Measurements from ENCODE around the gene ARMC9.
"Not testable (repeated sequence)": the region's sequence is repeated elsewhere in the genome, so short reads cannot be mapped to it uniquely, and the experiment has no call there.

The ARMC9 gene

GRCh38 chr2:231246171-231246842 lies 47.9 kb downstream of the ARMC9 start (continued):
- TF ChIP-seq ZSCAN18 (tag by site-specific recombination; IDR thresholded peaks at IDR 0.05): no peak

DNA sequence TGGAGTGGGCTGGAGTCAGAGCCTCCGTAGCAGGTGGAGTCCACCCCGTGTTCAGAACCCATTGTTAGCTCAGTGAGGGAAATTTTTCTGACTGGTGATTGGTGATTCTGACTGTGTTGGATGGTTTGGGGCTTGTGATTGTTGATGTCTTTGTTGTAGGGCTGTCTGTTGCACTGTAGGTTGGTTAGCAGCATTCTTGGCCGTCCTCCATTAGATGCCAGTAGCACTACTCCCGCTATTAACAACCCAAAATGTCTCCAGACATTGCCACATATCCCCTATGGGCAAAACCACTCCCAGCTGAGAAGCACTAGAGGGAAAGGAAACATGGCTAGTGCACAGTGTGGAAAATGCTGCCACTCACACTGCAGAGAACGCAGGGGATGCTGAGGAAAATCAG lies 51.7 kb downstream of the ARMC9 start:
- H3K4me1 ChIP-seq (ENCODE audit: control insufficient read depth, insufficient read depth, low read length): peaks cover 7% of the 10 kb centered on the region
- ChIA-PET POLR2A (no interaction called here), CTCF (interaction anchor here (0.7 kb wide), 1 partner anchor 11 kb away, joined by 3 read pairs; no protein-coding TSS in a partner anchor)
- TF ChIP-seq ZNF639 (tag by site-specific recombination; IDR thresholded peaks at IDR 0.05) (no peak), HOXC10 (CRISPR knock-in tag; IDR thresholded peaks at IDR 0.05) (no peak), ZSCAN30 (tag by site-specific recombination; IDR thresholded peaks at IDR 0.05) (no peak), PRDM1 (tag by site-specific recombination; IDR thresholded peaks at IDR 0.05) (no peak), ZNF121 (tag by site-specific recombination; IDR thresholded peaks at IDR 0.05) (no peak), YY2 (tag by site-specific recombination; IDR thresholded peaks at IDR 0.05) (no peak), ZNF473 (tag by site-specific recombination; IDR thresholded peaks at IDR 0.05) (no peak), ZNF433 (tag by site-specific recombination; IDR thresholded peaks at IDR 0.05; ENCODE audit: low read depth) (no peak), SP3 (tag by site-specific recombination; IDR thresholded peaks at IDR 0.05) (no peak), ZNF404 (tag by site-specific recombination; IDR thresholded peaks at IDR 0.05) (no peak)
- no peaks in the 10 kb centered on the region for H3K9me3 ChIP-seq (ENCODE audit: control insufficient read depth, insufficient read depth, low read depth, low read length)
- H3K27ac ChIP-seq (ENCODE audit: extremely low read depth, low read depth, low read length): no peak overlapping the region
- no peak overlapping the region for H3K4me3 ChIP-seq (ENCODE audit: low read depth, low read length)
- peaks cover 0 to 13% of the 10 kb centered on the region in 2 experiments; a peak in 1 of 3 replicates for H3K36me3 ChIP-seq (ENCODE audit: control insufficient read depth in 2 of 2, insufficient read depth in 1 of 2, low read length in 2 of 2)

DNA sequence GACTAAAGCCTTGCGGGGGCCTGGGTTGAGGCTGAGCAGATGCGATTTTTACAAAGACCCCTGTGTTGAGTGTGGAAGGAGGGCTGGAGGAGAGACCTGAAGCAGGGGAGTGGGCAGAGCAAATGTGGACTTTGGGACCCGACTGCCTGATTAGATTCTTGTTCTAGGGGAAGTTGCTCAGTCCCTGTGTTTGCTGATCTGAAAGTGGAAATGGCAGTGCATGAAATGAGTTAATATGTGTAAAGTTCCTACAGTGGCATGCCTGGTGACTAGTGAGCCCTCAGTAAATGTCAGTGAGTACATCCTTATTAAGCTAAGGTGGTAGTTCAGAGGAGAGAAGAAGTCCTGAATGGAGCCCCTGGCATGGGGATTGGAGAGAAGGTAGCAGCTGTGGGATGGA lies 52.3 kb downstream of the ARMC9 start:
- CTCF ChIA-PET: no interaction called here
- POLR2A ChIA-PET: no interaction called here
- H3K27ac ChIP-seq (ENCODE audit: extremely low read depth, low read depth, low read length): no peak overlapping the region
- H3K4me1 ChIP-seq (ENCODE audit: control insufficient read depth, insufficient read depth, low read length): peaks cover 4% of the 10 kb centered on the region
- TF ChIP-seq ZNF140 (tag by site-specific recombination; IDR thresholded peaks at IDR 0.05) (no peak), ZNF624 (tag by site-specific recombination; IDR thresholded peaks at IDR 0.05) (no peak), KLF16 (tag by site-specific recombination; IDR thresholded peaks at IDR 0.05) (no peak), ZNF639 (tag by site-specific recombination; IDR thresholded peaks at IDR 0.05) (no peak), SCRT2 (tag by site-specific recombination; IDR thresholded peaks at IDR 0.05) (no peak), ZNF10 (tag by site-specific recombination; IDR thresholded peaks at IDR 0.05) (no peak)
- H3K9me3 ChIP-seq (ENCODE audit: control insufficient read depth, insufficient read depth, low read depth, low read length): no peaks in the 10 kb centered on the region
- peaks cover 0 to 13% of the 10 kb centered on the region in 2 experiments; a peak in 1 of 3 replicates for H3K36me3 ChIP-seq (ENCODE audit: control insufficient read depth in 2 of 2, insufficient read depth in 1 of 2, low read length in 2 of 2)
- no peak overlapping the region for H3K4me3 ChIP-seq (ENCODE audit: low read depth, low read length)

DNA sequence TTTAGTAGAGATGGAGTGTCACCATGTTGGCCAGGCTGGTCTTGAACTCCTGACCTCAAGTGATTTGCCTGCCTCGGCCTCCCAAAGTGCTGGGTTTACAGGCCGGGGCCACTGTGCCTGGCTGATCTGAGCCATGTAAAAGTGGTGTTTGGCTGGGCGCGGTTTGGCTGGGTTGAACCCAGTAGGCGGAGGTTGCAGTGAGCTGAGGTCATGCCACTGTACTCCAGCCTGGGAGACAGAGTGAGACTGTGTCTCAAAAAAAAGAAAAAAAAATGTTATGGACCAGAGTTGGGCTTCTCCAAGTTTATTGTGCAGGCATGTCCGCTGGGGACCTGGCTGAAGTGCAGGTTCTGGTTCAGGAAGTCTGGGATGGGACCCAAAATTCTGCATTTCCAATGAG lies 54.9 kb downstream of the ARMC9 start:
- H3K9me3 ChIP-seq (ENCODE audit: control insufficient read depth, insufficient read depth, low read depth, low read length); H3K4me3 ChIP-seq (ENCODE audit: low read depth, low read length); H3K4me1 ChIP-seq (ENCODE audit: control insufficient read depth, insufficient read depth, low read length); H3K27ac ChIP-seq (ENCODE audit: extremely low read depth, low read depth, low read length); POLR2A ChIA-PET: not testable (repeated sequence)
- H3K36me3 ChIP-seq (ENCODE audit: control insufficient read depth in 2 of 2, insufficient read depth in 1 of 2, low read length in 2 of 2): peaks cover 0 to 17% of the 10 kb centered on the region in 2 experiments; a peak in 2 of 3 replicates
- CTCF ChIA-PET: interaction anchor here (0.6 to 1.1 kb wide), 3 partner anchors 23 to 165 kb away, joined by 3 to 5 read pairs (median 3); no protein-coding TSS in a partner anchor
